Measurements from ENCODE around the gene TRAF7.

DNA sequence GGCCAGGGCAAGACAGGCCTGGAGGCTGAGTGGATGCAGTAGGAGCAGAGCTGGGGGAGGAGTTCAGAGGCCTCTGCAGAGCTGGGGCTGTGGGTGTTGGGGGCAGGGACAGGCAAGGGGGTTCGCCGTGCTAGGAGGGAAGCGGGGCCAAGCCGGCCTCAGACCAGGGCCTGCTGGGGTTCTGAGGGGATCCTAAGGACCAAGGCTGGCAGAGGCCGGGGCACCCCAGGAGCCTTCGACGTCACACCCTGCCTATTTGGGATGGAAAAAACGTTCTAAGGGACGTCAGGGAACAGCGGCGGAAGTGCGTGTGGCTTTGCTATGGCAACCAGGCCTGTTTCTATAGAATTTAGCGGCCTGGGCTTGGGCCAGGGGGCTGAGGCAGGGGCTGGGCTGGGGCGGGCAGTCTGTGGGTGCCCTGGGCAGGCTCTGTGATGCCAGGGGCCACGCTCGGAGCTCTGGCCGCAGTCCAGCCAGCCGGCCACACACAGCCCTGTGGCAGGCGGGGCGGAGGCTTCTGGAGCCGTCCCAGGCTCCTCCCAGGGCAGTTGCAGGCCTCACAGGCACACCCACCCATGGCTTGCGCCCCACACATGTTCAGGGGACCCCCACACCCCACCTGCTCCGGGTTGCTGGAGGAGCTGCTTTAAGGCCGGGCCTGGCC lies 3.7 kb downstream of the TRAF7 start:
- TF ChIP-seq CTCF (conservative IDR thresholded peaks at IDR 0.05; ENCODE audit: low read length) (no peak), EZH2phosphoT487 (IDR thresholded peaks at IDR 0.05; ENCODE audit: borderline replicate concordance) (no peak)
